ENCODE data around the gene MPP1. TPM values are rescaled to one million over a fixed set of nuclear protein-coding genes. Genes with fewer than 3 reads are reported as not detected.
"Not testable (repeated sequence)": the region's sequence is repeated elsewhere in the genome, so short reads cannot be mapped to it uniquely, and the experiment has no call there.

The MPP1 gene
- 10 to 100 TPM; 59.8 to 64.9 TPM for total RNA-seq

DNA sequence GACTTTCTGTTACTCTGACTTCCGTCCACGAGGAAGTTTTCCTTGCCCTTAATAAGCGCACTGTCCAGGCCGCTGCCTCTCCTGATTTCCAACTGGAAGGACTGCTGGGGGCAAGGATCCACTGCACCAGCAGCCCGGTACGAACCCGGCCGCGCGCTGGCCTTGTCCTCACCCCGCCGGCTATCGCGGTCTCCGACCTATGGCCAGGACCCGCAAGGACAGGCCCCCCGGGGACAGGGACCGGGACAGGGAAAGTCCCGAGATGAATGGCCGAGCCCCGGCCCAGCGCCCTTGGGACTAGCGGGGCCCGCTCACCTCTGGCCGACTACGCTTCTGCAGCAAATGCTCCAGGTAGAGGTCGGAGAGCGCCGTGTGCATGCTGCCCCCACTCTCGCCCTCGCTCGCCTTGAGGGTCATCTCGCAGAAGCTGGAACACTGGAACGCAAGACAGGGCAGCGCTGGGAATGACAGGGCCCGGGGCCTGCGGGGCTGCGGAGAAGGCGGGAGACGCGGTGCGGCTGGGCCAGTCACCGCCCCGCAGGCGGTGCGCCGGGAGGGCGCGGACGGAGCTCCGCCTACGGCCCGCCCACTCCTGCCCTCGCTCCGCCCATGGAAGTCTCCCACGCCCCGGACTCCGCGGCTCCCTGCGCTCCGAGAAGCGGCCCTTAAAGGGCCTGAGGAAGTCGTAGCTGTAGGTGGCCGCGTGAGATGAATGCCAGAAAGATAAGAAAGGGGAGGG, at the start of gene MPP1:
Gene MPP1 (minus strand): TSS at position 529 of the 739 bp plus-strand sequence. CDS start 112 bp downstream, at position 417.
- peak; percentile 85 for ATAC-seq (ENCODE audit: low read depth)
- peak within 1 kb of the TSS; percentile 82 for H3K4me3 Mint-ChIP-seq
- POLR2A ChIA-PET = interaction anchor here (1.0 to 1.8 kb wide), 7 partner anchors 11 to 57 kb away, joined by 4 to 10 read pairs (median 5); partner anchors contain the start of gene DKC1

DNA sequence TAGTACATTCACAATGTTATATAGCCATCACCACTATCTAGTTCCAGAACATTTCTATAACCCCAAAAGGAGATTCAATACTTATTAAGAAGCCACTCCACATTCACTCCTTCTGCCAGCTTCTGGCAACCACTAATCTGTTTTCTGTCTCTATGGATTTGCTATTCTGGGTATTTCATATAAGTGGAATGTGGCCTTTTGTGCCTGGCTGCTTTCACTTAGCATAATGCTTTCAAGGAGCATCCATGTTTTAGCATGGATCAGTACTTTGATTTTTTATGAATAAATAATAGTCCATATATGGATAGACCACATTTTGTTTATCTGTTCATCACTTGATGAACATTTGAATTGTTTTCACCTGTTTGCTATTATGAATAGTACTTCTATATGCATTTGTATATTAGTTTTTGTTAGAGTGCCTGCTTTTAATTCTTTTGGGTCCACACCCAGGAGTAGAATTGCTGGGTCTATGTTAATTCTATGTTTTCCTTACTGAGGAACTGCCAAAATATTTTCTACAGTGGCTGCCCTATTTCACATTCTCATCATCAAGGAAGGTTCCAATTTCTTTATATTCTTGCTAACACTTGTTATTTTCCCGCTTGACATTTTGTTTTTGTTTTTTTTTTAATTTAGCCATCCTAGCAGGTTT, 45.8 kb upstream of the MPP1 start:
- H3K4me1 Mint-ChIP-seq = no peaks in the 10 kb centered on the region
- no peaks in the 10 kb centered on the region for H3K9me3 Mint-ChIP-seq
- POLR2A ChIA-PET = no interaction called here
- H3K27ac Mint-ChIP-seq = no peak overlapping the region
- ATAC-seq (ENCODE audit: low read depth) = no peak
- H3K27me3 Mint-ChIP-seq = peaks cover 2% of the 10 kb centered on the region
- no peak for DNase-seq
- no peak overlapping the region for H3K4me3 Mint-ChIP-seq
- peaks cover 11% of the 10 kb centered on the region for H3K36me3 Mint-ChIP-seq

More for the DNA sequence above, at the start of gene MPP1:
- Mint-ChIP-seq H3K9me3 (peaks cover 5% of the 10 kb centered on the region), H3K4me1 (peaks cover 31% of the 10 kb centered on the region), H3K27ac (peak within 1 kb of the TSS; percentile 82), H3K27me3 (peaks cover 2% of the 10 kb centered on the region), H3K36me3 (peaks cover 6% of the 10 kb centered on the region)
- DNase-seq = peak; percentile 86

DNA sequence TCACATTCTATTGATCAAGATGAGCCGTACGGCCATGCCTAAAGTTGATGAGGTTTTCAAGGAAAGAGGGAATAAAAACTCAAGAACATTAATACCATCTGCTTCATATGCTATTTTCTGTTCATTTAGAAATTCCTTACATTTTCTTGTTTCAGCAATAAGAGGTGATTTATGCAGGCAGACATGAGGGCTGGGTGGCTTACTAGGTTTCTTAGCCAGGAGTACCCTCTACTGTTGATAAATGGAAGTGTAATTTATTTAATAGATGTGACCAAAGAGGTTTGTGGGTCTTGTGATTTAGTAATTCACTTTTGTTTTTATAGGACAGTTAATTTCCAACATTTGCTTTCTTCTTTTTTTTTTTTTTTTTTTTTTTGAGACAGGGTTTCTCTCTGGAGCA, 35.6 kb upstream of the MPP1 start:
- Mint-ChIP-seq H3K4me1 (peaks cover 12% of the 10 kb centered on the region), H3K36me3 (no peaks in the 10 kb centered on the region), H3K27me3 (peaks cover 3% of the 10 kb centered on the region), H3K9me3 (no peaks in the 10 kb centered on the region), H3K4me3 (no peak overlapping the region), H3K27ac (no peak overlapping the region)
- POLR2A ChIA-PET = no interaction called here
- DNase-seq (no peak), ATAC-seq (ENCODE audit: low read depth) (peak; percentile 52)

DNA sequence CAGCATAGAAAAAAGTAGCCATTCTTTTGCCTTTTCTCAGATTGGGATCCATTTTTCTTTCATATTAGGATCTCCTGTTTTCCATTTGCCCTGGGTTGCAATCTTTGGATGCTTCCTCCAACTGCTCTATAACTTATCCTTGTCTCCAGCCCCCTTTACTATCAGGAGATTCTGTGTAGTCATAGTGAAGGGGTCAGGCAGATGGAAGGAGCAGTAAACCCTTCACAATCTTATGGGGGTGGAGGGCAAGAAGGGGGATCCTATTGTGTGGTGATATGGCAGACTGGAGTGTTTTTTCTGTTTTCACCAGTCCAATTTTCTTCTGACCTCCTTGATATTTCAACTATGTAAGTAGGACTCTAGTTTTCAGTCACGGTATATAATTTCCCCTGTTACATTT, 30.9 kb upstream of the MPP1 start:
- Mint-ChIP-seq H3K4me3 (no peak overlapping the region), H3K27ac (no peak overlapping the region)

DNA sequence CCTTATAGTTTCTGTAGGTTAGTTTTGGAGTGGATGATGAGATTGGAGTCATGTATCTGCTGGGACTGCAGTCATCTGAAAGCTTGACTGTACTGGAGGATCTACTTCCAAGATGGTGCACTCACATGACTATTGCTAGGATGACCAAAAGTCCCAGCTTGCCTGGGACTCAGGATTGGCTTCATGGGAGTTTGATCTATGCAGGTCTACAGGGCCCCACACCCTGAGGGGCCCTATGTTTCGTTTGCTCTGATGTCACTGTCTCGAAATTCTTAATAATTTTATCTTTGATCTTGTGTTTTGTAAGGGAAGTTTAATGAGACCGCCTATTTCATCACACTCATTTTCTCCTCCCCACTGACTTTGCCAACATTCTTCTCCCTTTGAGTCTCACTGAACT, 29.3 kb upstream of the MPP1 start, which contains the start of gene SMIM9:
Gene SMIM9 (minus strand): TSS at position 101 of the 400 bp plus-strand sequence. CDS start 3,806 bp downstream, outside the sequence.
- H3K4me1 Mint-ChIP-seq = peaks cover 16% of the 10 kb centered on the region
- no peak within 1 kb of the TSS for H3K27ac Mint-ChIP-seq
- no peaks in the 10 kb centered on the region for H3K27me3 Mint-ChIP-seq
- DNase-seq = no peak
- H3K9me3 Mint-ChIP-seq = no peaks in the 10 kb centered on the region
- POLR2A ChIA-PET = interaction anchor here (0.9 to 1.2 kb wide), 2 partner anchors 32 to 72 kb away, joined by 3 read pairs; partner anchors contain the start of gene DKC1
- peaks cover 2% of the 10 kb centered on the region for H3K36me3 Mint-ChIP-seq
- no peak within 1 kb of the TSS for H3K4me3 Mint-ChIP-seq
- no peak for ATAC-seq (ENCODE audit: low read depth)

More for the DNA sequence above, 30.9 kb upstream of the MPP1 start:
- Mint-ChIP-seq H3K27me3 (no peaks in the 10 kb centered on the region), H3K36me3 (no peaks in the 10 kb centered on the region), H3K4me1 (peaks cover 12% of the 10 kb centered on the region), H3K9me3 (no peaks in the 10 kb centered on the region)
- no peak for DNase-seq
- no peak for ATAC-seq (ENCODE audit: low read depth)
- POLR2A ChIA-PET = interaction anchor here (0.7 kb wide), 1 partner anchor 262 kb away, joined by 3 read pairs; no protein-coding TSS in a partner anchor

DNA sequence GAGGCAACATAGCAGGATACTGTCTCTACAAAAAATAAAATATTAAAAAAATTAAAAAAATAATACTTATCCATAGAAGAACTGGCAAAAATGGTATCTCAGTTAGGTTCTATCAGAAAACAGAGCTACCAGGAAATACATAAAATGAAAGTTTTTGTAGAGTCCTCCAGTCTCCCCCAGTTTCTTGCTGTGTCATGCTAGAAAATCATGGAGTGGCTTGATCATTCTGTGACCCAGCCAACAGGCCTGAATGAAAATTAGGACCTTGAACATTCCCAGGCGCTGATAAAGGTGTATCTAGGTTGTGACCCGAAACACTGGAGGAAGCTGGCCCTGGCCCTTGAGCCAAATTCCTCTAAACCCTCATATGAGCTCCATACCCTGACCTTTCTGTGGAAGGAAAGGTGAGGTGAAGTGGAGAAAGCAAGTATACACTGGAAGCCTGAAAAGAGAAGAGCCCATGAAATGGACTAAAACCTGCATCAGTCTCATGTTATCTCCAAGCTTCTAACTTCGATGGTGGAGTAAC, 28.5 kb upstream of the MPP1 start:
- Mint-ChIP-seq H3K27me3 (no peaks in the 10 kb centered on the region), H3K9me3 (no peaks in the 10 kb centered on the region), H3K4me1 (peaks cover 19% of the 10 kb centered on the region), H3K27ac (no peak overlapping the region), H3K4me3 (no peak overlapping the region), H3K36me3 (peaks cover 2% of the 10 kb centered on the region)
- DNase-seq = no peak
- POLR2A ChIA-PET = interaction anchor here (0.9 to 1.2 kb wide), 2 partner anchors 31 to 71 kb away, joined by 3 read pairs; partner anchors contain the start of gene DKC1
- no peak for ATAC-seq (ENCODE audit: low read depth)

DNA sequence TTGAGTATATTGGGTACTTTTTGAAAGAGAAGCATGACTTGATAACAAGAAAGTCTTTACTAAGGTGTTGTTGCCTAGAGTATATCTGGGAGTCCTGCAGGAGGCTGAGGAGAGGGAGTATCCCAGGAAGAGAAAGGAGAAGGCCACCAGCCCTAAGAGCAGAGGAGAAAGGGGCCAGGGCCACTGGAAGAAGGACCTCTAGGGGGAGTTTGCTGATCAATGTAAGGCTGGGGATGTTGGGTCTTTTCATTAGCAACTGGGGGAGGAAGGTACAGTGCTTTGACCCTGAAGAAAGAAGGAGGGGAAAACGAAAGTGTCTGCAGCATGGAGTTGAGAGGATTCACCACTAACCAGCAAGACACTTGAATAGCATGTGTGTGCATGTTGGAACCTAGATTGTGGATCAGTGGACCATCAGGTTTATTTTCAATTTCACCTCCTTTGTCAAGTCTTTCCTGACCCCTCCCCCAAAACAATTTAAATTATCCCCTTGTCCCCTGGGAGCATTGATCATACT, 24.7 kb upstream of the MPP1 start:
- no peak overlapping the region for H3K27ac Mint-ChIP-seq
- H3K4me1 Mint-ChIP-seq = peaks cover 22% of the 10 kb centered on the region
- ATAC-seq (ENCODE audit: low read depth) = no peak
- no peak for DNase-seq
- no peaks in the 10 kb centered on the region for H3K27me3 Mint-ChIP-seq
- POLR2A ChIA-PET = no interaction called here
- H3K9me3 Mint-ChIP-seq = no peaks in the 10 kb centered on the region
- H3K4me3 Mint-ChIP-seq = no peak overlapping the region
- H3K36me3 Mint-ChIP-seq = peaks cover 2% of the 10 kb centered on the region

DNA sequence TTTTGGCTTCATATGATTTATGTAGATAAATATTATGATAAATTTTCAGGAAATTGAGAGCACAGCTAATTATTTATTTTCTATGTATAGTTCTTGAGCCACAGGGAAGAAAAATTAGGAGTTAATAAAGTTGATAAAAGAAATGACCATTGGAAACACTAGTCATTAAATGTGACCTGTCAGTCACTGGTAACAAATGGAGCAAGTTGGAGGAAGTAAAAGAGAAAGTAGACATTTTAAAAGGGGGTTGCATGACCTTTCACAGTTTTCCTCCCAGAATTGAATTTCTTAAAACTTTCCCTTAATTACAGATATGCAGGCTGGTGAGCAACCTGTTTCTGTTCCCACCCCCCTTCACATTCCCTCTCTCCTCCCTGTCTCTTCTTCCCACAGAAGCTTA, 23.8 kb upstream of the MPP1 start:
- DNase-seq (no peak), ATAC-seq (ENCODE audit: low read depth) (no peak)
- peaks cover 2% of the 10 kb centered on the region for H3K36me3 Mint-ChIP-seq
- POLR2A ChIA-PET = interaction anchor here (1.5 kb wide), 1 partner anchor 24 kb away, joined by 5 read pairs; the partner anchor contains the start of gene MPP1
- no peak overlapping the region for H3K27ac Mint-ChIP-seq
- H3K4me3 Mint-ChIP-seq = peak overlapping the region; percentile 30
- no peaks in the 10 kb centered on the region for H3K9me3 Mint-ChIP-seq
- H3K27me3 Mint-ChIP-seq = no peaks in the 10 kb centered on the region
- H3K4me1 Mint-ChIP-seq = peaks cover 22% of the 10 kb centered on the region

DNA sequence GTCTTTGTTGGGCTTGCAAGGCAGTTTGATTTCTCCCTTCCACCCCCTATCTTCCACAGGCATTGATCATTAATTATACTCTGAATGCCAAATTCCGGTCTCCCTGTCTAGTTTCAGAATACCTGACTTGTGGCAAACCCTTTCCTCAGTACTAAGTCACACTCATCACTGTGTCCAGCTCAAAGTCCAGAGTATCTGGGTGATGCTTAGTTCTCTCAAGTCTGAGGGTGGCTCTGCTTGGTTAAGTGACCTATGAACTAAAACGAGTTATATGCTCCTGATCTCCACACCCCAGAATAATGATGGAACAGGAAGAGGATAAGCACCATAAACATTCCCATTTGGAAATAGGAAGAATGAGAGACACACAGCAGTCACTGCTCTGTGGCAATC, 22.7 kb upstream of the MPP1 start:
- no peak for ATAC-seq (ENCODE audit: low read depth)
- DNase-seq = no peak
- POLR2A ChIA-PET = interaction anchor here (1.5 kb wide), 1 partner anchor 23 kb away, joined by 5 read pairs; the partner anchor contains the start of gene MPP1
- Mint-ChIP-seq H3K9me3 (no peaks in the 10 kb centered on the region), H3K27ac (peak overlapping the region; percentile 67), H3K4me1 (peaks cover 22% of the 10 kb centered on the region), H3K36me3 (peaks cover 2% of the 10 kb centered on the region), H3K4me3 (peak overlapping the region; percentile 32), H3K27me3 (no peaks in the 10 kb centered on the region)

DNA sequence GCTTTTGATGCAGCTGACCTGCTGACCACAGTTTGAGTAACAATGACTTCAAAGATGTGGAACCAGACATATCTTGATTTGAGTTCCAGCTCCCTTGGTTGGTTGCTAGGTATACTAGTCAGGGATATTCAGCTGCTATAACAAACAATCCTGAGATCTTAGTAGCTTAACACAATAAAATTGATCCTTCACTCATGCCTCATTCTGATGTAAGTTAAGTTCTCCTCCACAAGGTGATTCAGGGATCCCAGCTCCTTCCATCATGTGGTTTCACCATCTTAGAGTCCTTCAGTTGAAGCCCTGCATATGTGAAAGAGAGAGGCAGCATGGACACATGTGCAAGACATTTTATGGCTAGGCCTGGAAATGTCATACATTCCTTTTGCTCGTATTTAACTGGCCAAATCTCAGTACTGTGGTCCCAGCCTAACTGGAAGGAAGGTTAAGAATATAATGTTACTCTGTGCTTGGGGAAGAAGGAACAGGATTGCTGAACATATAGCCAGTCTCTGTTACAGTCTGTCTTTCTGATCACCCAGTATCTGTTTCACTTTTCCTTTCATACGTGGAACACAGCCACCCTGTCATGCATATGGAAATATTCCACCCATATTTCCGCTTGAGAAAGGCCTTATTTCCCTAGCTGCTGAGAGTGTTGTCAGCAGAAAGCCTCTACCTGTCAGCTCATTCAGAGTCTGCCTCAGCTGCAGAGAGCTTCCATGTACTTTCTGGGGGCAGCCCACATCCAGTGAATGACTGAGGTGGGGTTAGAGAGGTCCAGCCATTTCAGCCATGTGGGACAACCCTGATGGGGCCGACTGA, 22.1 kb upstream of the MPP1 start:
- peak overlapping the region; percentile 32 for H3K4me3 Mint-ChIP-seq
- no peaks in the 10 kb centered on the region for H3K27me3 Mint-ChIP-seq
- POLR2A ChIA-PET = interaction anchor here (1.5 kb wide), 1 partner anchor 22 kb away, joined by 5 read pairs; the partner anchor contains the start of gene MPP1
- ATAC-seq (ENCODE audit: low read depth) (peak; percentile 67), DNase-seq (no peak)
- no peaks in the 10 kb centered on the region for H3K9me3 Mint-ChIP-seq
- H3K4me1 Mint-ChIP-seq = peaks cover 23% of the 10 kb centered on the region
- peak overlapping the region; percentile 67 for H3K27ac Mint-ChIP-seq
- H3K36me3 Mint-ChIP-seq = peaks cover 2% of the 10 kb centered on the region

DNA sequence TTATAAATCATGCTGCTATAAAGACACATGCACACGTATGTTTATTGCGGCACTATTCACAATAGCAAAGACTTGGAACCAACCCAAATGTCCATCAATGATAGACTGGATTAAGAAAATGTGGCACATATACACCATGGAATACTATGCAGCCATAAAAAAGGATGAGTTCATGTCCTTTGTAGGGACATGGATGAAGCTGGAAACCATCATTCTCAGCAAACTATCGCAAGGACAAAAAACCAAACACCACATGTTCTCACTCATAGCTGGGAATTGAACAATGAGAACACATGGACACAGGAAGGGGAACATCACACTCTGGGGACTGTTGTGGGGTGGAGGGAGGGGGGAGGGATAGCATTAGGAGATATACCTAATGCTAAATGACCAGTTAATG, 20.3 kb upstream of the MPP1 start:
- DNase-seq; H3K27me3 Mint-ChIP-seq; POLR2A ChIA-PET; H3K27ac Mint-ChIP-seq; H3K36me3 Mint-ChIP-seq; H3K9me3 Mint-ChIP-seq; ATAC-seq (ENCODE audit: low read depth); H3K4me3 Mint-ChIP-seq: not testable (repeated sequence)
- peaks cover 29% of the 10 kb centered on the region for H3K4me1 Mint-ChIP-seq

DNA sequence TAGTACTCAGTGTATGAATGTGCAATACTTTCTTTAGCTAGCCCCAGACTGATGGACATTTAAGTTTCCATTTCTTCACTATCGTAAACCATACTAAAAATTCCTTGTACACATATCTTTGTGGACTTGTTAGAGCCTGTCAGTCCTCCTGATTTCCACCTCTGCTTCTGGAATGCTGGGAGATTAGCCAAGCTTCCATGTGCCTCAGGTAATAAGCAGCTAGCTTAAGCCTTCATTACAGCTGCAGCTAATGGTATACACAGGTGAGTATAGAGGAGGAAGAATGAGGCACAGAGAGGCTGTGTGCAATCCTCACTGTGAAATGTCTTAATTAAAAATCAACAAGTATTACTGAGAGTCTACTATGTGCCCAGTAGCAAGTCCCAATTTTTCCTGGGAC, 19.4 kb upstream of the MPP1 start:
- Mint-ChIP-seq H3K36me3 (no peaks in the 10 kb centered on the region), H3K27ac (no peak overlapping the region), H3K9me3 (no peaks in the 10 kb centered on the region), H3K4me1 (peaks cover 26% of the 10 kb centered on the region), H3K27me3 (no peaks in the 10 kb centered on the region), H3K4me3 (no peak overlapping the region)
- POLR2A ChIA-PET = no interaction called here
- DNase-seq = no peak
- no peak for ATAC-seq (ENCODE audit: low read depth)

All from activated naive CD8-positive, alpha-beta T cell treated with anti-CD3 and anti-CD28 coated beads, Interleukin-2, amount 10 ng/mL, durations not matched to agents 7 days and 5 days (primary cell).